HG03354 (cell line): Measurements from ENCODE around the gene TAOK2.
"Not testable (repeated sequence)": the region's sequence is repeated elsewhere in the genome, so short reads cannot be mapped to it uniquely, and the experiment has no call there.

Experiments used
- ATAC-seq: cut with Tn5 transposase; IDR thresholded peaks from one replicate; pipeline ENCODE4 v1.9.1; 2021; ENCODE audit warnings: mild to moderate bottlenecking; ENCODE audit not compliant: unreplicated experiment, poor library complexity, severe bottlenecking

Gene TAOK2

GRCh38 chr16:30016555-30017276, 43.0 kb downstream of the TAOK2 start:
- no peak for ATAC-seq

GRCh38 chr16:30017277-30017656, 43.6 kb downstream of the TAOK2 start:
- no peak for ATAC-seq

GRCh38 chr16:30017937-30018336, 44.3 kb downstream of the TAOK2 start:
- not testable (repeated sequence) for ATAC-seq

GRCh38 chr16:30018731-30019158, 45.1 kb downstream of the TAOK2 start:
- no peak for ATAC-seq

GRCh38 chr16:30022887-30023286, 49.2 kb downstream of the TAOK2 start, which contains the start of gene C16orf92:
TSS of gene C16orf92 (plus strand) at chr16:30023198. CDS start at chr16:30023341, 143 bp downstream.
- ATAC-seq: no peak

- no peak for ATAC-seq
These were observed 49.9 kb downstream of the TAOK2 start for GRCh38 chr16:30023586-30023985.

GRCh38 chr16:30024451-30024850, 50.8 kb downstream of the TAOK2 start:
- ATAC-seq: no peak

GRCh38 chr16:30025156-30025555, 51.5 kb downstream of the TAOK2 start:
- ATAC-seq: no peak

GRCh38 chr16:30025574-30025973, 51.9 kb downstream of the TAOK2 start:
- no peak for ATAC-seq

GRCh38 chr16:30026449-30026848, 52.8 kb downstream of the TAOK2 start:
- ATAC-seq: no peak

GRCh38 chr16:30027588-30028437, 54.1 kb downstream of the TAOK2 start:
- ATAC-seq: no peak

- no peak for ATAC-seq
These were observed 54.9 kb downstream of the TAOK2 start for GRCh38 chr16:30028438-30029076.

GRCh38 chr16:30030011-30030685, 56.5 kb downstream of the TAOK2 start:
- ATAC-seq: no peak

- no peak for ATAC-seq
These were observed 57.3 kb downstream of the TAOK2 start, which contains the start of gene TLCD3B for GRCh38 chr16:30030841-30031413. TSS of gene TLCD3B (minus strand) at chr16:30031271. CDS start at chr16:30030527, 744 bp downstream.

GRCh38 chr16:30031477-30031918, 57.8 kb downstream of the TAOK2 start:
- ATAC-seq: no peak

GRCh38 chr16:30032083-30032819, 58.6 kb downstream of the TAOK2 start:
- no peak for ATAC-seq

GRCh38 chr16:30033270-30033669, 59.6 kb downstream of the TAOK2 start:
- no peak for ATAC-seq

GRCh38 chr16:30040221-30040620, 66.6 kb downstream of the TAOK2 start:
- no peak for ATAC-seq

GRCh38 chr16:30040690-30041089, 67.0 kb downstream of the TAOK2 start:
- ATAC-seq: not testable (repeated sequence)
